Measurements from ENCODE around the gene NFE2L1. TPM values are rescaled to one million over a fixed set of nuclear protein-coding genes. Genes with fewer than 3 reads are reported as not detected.
A peak's percentile ranks its signal among the peaks of the same experiment; 100 is the strongest.

NFE2L1 gene
- total and polyA plus RNA-seq, 12 donors = 62.0 to 432 (median 245) TPM

DNA sequence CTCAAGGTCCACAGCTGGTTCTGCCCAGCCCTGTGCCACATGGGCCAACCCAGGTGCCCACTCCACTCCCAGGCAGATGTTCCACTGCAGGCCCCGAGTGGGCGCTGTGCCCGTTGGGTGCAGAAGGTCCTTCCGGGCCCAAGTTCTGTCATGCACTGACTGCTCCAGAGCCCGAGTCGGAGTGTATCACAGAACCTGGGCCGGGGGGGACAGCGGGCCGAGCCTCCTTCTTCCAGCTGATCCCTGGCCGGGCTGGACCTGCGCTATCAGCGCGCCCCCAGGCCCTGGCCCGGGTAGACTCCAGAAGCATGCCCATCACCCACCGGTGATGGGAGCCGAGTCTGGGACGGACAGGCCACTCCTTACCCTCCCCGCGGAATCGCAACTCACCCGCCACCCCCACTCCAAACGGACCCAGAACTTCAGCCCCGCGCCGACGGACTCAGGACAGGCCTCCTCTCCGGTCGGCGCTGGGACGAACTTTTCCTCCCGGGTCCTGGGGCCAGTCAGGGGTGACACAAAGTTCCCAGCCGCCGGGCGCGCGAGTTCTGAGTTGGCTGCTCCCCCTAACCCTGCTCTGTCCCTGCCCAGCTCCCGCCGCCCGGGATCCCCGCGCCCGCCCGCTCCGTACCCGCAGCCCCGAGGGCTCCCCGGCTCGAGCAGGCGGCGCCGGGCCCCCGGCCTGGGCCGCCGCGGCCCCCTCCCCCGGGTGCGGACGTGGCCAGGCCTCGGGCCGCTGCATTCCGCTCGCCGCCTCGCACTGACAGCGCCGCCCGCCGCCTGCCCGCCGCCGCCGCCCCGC lies 10.9 kb upstream of the NFE2L1 start, which contains the start of gene COPZ2:
TSS of gene COPZ2 (minus strand) at position 762 of the 802 bp plus-strand sequence. CDS start at position 742, 20 bp downstream.
- H3K4me1 ChIP-seq (replicated peaks in 1 of 2) = peaks cover 0 to 13% of the 10 kb centered on the region in 2 donors
- WGBS, 4 donors = 0 to 6% (median 3%) methylated on average over 13 to 73 of the region's 73 CpGs; no CpG with 5 or more reads in 1 of the 4 donors
- H3K27me3 ChIP-seq = no peaks in the 10 kb centered on the region
- peak within 1 kb of the TSS in 3 of 4 donors; percentile 28 to 60 (median 37) for H3K4me3 ChIP-seq
- no peaks in the 10 kb centered on the region for H3K36me3 ChIP-seq (replicated peaks in 1 of 2)
- H3K9me3 ChIP-seq (replicated peaks in 1 of 3) = no peaks in the 10 kb centered on the region
- peak within 1 kb of the TSS in 3 of 5 donors; percentile 35 to 75 (median 65) for H3K27ac ChIP-seq
- DNase-seq = peak; percentile 58 to 86 (median 78)
- intact Hi-C loops (cut with DNase I) = no loop called here
- peak in 1 of 2 donors; percentile 37 for TF ChIP-seq POLR2A (IDR thresholded peaks at IDR 0.05)
- TF ChIP-seq, protein P1, sequence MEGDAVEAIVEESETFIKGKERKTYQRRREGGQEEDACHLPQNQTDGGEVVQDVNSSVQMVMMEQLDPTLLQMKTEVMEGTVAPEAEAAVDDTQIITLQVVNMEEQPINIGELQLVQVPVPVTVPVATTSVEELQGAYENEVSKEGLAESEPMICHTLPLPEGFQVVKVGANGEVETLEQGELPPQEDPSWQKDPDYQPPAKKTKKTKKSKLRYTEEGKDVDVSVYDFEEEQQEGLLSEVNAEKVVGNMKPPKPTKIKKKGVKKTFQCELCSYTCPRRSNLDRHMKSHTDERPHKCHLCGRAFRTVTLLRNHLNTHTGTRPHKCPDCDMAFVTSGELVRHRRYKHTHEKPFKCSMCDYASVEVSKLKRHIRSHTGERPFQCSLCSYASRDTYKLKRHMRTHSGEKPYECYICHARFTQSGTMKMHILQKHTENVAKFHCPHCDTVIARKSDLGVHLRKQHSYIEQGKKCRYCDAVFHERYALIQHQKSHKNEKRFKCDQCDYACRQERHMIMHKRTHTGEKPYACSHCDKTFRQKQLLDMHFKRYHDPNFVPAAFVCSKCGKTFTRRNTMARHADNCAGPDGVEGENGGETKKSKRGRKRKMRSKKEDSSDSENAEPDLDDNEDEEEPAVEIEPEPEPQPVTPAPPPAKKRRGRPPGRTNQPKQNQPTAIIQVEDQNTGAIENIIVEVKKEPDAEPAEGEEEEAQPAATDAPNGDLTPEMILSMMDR (IDR thresholded peaks at IDR 0.05) = peak; percentile 10 to 67 (median 52)

DNA sequence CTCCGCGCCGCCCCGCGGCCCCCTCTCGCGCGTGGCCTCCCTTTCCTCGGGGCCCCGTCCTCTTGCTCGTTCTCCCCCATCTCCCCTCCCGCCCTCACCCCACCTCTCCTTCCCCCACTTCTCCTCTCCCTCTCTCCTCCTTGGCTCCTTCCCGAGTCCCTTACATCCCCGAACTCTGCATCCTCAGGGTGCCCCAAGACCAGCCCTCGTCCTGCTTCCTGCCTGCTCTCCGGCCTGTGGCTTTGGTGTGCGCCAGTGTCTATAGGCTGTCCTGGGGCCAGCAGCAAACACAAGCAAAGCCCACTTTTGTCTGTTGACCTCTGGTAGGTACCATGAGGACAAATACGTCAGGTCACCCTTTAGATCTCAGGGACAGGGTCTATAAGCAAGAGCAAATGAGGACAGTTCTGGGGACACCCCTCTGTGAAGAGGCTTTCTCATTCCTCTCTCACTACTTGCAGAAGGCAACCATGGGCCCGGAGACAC lies 10.3 kb upstream of the NFE2L1 start:
- H3K27ac ChIP-seq = peak overlapping the region in 1 of 5 donors; percentile 75
- H3K4me3 ChIP-seq = peak overlapping the region in 1 of 4 donors; percentile 60
- no peaks in the 10 kb centered on the region for H3K36me3 ChIP-seq (replicated peaks in 1 of 2)
- H3K9me3 ChIP-seq (replicated peaks in 1 of 3) = no peaks in the 10 kb centered on the region
- peaks cover 0 to 13% of the 10 kb centered on the region in 2 donors for H3K4me1 ChIP-seq (replicated peaks in 1 of 2)
- no peaks in the 10 kb centered on the region for H3K27me3 ChIP-seq
- no peak for DNase-seq
- intact Hi-C loops (cut with DNase I) = no loop called here
- TF ChIP-seq POLR2A (IDR thresholded peaks at IDR 0.05) = no peak
- TF ChIP-seq, protein P1 (IDR thresholded peaks at IDR 0.05) = no peak
- WGBS, 4 donors = 9 to 24% (median 20%) methylated on average over 7 to 19 of the region's 19 CpGs

DNA sequence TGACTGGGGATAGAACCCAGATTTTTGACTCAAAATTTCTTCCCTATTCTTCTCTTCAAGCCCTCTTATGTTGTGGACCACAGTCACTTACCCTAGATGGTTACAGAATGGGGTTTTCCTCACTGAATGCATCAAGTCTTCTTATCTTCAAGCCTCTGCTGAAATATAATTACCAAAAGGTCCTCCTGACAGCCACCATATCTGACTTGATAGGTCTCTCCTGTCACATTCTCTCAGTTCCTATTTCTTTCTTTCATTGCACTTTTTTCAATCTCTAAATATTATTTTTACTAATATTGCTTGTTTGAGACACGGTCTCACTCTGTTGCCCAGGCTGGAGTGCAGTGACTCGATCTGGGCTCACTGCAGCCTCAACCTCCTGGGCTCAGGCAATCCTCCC lies 9.5 kb upstream of the NFE2L1 start:
- intact Hi-C loops (cut with DNase I) = no loop called here
- no peak for DNase-seq
- H3K36me3 ChIP-seq (replicated peaks in 1 of 2) = no peaks in the 10 kb centered on the region
- no peak for TF ChIP-seq POLR2A (IDR thresholded peaks at IDR 0.05)
- TF ChIP-seq, protein P1 (IDR thresholded peaks at IDR 0.05) = no peak
- H3K4me3 ChIP-seq = no peak overlapping the region
- 83 to 97% (median 88%) methylated on average over 2 of the region's 2 CpGs for WGBS, 4 donors
- H3K27me3 ChIP-seq = no peaks in the 10 kb centered on the region
- H3K9me3 ChIP-seq (replicated peaks in 1 of 3) = no peaks in the 10 kb centered on the region
- peaks cover 0 to 13% of the 10 kb centered on the region in 2 donors for H3K4me1 ChIP-seq (replicated peaks in 1 of 2)
- H3K27ac ChIP-seq = no peak overlapping the region

DNA sequence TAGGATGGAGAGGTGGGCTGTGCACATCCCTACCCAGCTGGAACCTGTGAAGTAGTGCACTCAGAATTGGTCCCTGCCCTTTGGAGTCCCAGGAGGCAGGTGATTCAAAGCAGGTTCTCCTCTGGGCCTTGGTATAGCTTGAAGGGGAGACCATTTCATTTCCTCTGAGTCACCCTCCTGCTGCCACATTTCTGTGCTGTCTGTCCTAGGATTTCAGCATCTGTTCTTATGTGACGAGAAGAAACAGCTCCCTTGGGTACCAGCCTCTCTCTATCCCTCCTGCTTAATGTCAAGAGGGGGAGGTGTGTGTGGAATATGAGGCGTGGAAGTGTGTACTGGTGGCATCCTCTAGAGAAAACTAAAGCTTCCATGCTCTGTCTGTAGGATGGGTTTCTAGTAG lies 5.0 kb upstream of the NFE2L1 start:
- Histone ChIP-seq H3K36me3 (replicated peaks in 1 of 2) (no peaks in the 10 kb centered on the region), H3K27me3 (no peaks in the 10 kb centered on the region), H3K4me1 (replicated peaks in 1 of 2) (peaks cover 10 to 18% of the 10 kb centered on the region in 2 donors), H3K4me3 (no peak overlapping the region), H3K9me3 (replicated peaks in 1 of 3) (no peaks in the 10 kb centered on the region), H3K27ac (no peak overlapping the region)
- no peak for DNase-seq
- intact Hi-C loops (cut with DNase I) = no loop called here
- TF ChIP-seq, protein P1 (IDR thresholded peaks at IDR 0.05) = no peak
- no peak for TF ChIP-seq POLR2A (IDR thresholded peaks at IDR 0.05)
- WGBS, 4 donors = 67 to 90% (median 85%) methylated on average over 2 of the region's 2 CpGs
